Measurements from ENCODE around the gene LARP1.

DNA sequence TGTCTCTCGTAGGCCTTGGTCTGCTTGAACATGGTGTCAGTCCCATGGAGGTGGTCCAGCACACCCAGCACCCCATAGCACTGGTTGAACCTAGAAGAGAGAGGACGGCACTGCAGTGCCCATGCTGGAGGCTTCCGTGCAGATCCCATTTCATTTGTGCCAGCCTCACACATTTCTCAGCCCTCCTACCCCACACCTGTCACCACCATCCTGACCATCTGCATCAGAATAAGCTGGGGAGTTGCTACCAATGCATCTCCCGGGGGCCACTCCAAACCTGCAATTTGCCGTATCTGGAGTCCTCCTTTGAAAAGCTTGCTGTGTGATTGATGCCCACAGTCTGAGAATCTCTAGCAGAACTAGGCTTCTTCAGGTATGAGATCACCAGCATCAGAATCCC lies 65.2 kb downstream of the LARP1 start:
- TF ChIP-seq, protein P1, sequence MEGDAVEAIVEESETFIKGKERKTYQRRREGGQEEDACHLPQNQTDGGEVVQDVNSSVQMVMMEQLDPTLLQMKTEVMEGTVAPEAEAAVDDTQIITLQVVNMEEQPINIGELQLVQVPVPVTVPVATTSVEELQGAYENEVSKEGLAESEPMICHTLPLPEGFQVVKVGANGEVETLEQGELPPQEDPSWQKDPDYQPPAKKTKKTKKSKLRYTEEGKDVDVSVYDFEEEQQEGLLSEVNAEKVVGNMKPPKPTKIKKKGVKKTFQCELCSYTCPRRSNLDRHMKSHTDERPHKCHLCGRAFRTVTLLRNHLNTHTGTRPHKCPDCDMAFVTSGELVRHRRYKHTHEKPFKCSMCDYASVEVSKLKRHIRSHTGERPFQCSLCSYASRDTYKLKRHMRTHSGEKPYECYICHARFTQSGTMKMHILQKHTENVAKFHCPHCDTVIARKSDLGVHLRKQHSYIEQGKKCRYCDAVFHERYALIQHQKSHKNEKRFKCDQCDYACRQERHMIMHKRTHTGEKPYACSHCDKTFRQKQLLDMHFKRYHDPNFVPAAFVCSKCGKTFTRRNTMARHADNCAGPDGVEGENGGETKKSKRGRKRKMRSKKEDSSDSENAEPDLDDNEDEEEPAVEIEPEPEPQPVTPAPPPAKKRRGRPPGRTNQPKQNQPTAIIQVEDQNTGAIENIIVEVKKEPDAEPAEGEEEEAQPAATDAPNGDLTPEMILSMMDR (IDR thresholded peaks at IDR 0.05; ENCODE audit: low read depth, low read length, poor library complexity, severe bottlenecking) = no peak
- TF ChIP-seq EZH2phosphoT487 (IDR thresholded peaks at IDR 0.05; ENCODE audit: borderline replicate concordance, low read length) = no peak
